Measurements from ENCODE around the gene SHANK1. TPM values are rescaled to one million over a fixed set of nuclear protein-coding genes. Genes with fewer than 3 reads are reported as not detected.

The SHANK1 gene
- total RNA-seq, 1 donor from 2014 or later, result 2.3 TPM

GRCh38 chr19:50629801-50630200, 89.8 kb downstream of the SHANK1 start:
- Histone ChIP-seq H3K27me3 (no peaks in the 10 kb centered on the region), H3K4me1 (no peaks in the 10 kb centered on the region), H3F3A (ENCODE audit: low read depth) (no peaks in the 10 kb centered on the region), H3K4me3 (no peak overlapping the region), H3K27ac (no peak overlapping the region), H3K9me3 (ENCODE audit: low read depth) (no peaks in the 10 kb centered on the region), H2AFZ (replicated peaks) (no peak overlapping the region), H4K20me1 (ENCODE audit: low read depth) (no peaks in the 10 kb centered on the region), H3K36me3 (no peaks in the 10 kb centered on the region), H3K9ac (no peak overlapping the region), H3K4me2 (no peak overlapping the region), H3K79me2 (ENCODE audit: low read depth) (no peaks in the 10 kb centered on the region)
- H3K9me3 Mint-ChIP-seq, result peaks cover 11% of the 10 kb centered on the region
- H3K4me3 Mint-ChIP-seq, result no peak overlapping the region
- H3K27me3 Mint-ChIP-seq (ENCODE audit: insufficient read depth, low read depth), result peaks cover 9% of the 10 kb centered on the region
- no peak overlapping the region for H3K27ac Mint-ChIP-seq
- peaks cover 3% of the 10 kb centered on the region for H3K4me1 Mint-ChIP-seq
- no peaks in the 10 kb centered on the region for H3K36me3 Mint-ChIP-seq
- TF ChIP-seq EZH2phosphoT487 (IDR thresholded peaks at IDR 0.05) (no peak), CTCF (IDR thresholded peaks at IDR 0.05) (no peak)
- no peak for DNase-seq (ENCODE audit: low spot score)

GRCh38 chr19:50629194-50629593, 90.4 kb downstream of the SHANK1 start:
- Mint-ChIP-seq H3K4me3 (no peak overlapping the region), H3K36me3 (no peaks in the 10 kb centered on the region), H3K27me3 (ENCODE audit: insufficient read depth, low read depth) (peaks cover 9% of the 10 kb centered on the region), H3K4me1 (peaks cover 3% of the 10 kb centered on the region), H3K9me3 (peaks cover 7% of the 10 kb centered on the region), H3K27ac (no peak overlapping the region)
- H3K79me2 ChIP-seq (ENCODE audit: low read depth), result no peaks in the 10 kb centered on the region
- no peak overlapping the region for H2AFZ ChIP-seq (replicated peaks)
- no peaks in the 10 kb centered on the region for H3F3A ChIP-seq (ENCODE audit: low read depth)
- no peak overlapping the region for H3K4me2 ChIP-seq
- TF ChIP-seq EZH2phosphoT487 (IDR thresholded peaks at IDR 0.05) (no peak), EZH2 (IDR thresholded peaks at IDR 0.05) (no peak), CTCF (IDR thresholded peaks at IDR 0.05) (no peak)
- H3K36me3 ChIP-seq, result no peaks in the 10 kb centered on the region
- DNase-seq (ENCODE audit: low spot score), result no peak
- no peak overlapping the region for H3K4me3 ChIP-seq
- H3K4me1 ChIP-seq, result no peaks in the 10 kb centered on the region
- no peak overlapping the region for H3K27ac ChIP-seq
- H3K9ac ChIP-seq, result no peak overlapping the region
- H4K20me1 ChIP-seq (ENCODE audit: low read depth), result no peaks in the 10 kb centered on the region
- no peaks in the 10 kb centered on the region for H3K27me3 ChIP-seq
- H3K9me3 ChIP-seq (ENCODE audit: low read depth), result no peaks in the 10 kb centered on the region

- Mint-ChIP-seq H3K27ac (no peak overlapping the region), H3K9me3 (peaks cover 4% of the 10 kb centered on the region)
These were observed 91.1 kb downstream of the SHANK1 start for GRCh38 chr19:50628551-50628950.

More at GRCh38 chr19:50628551-50628950, 91.1 kb downstream of the SHANK1 start:
- H3K36me3 ChIP-seq, result no peaks in the 10 kb centered on the region
- no peak overlapping the region for H3K4me2 ChIP-seq
- H3K27me3 ChIP-seq, result no peaks in the 10 kb centered on the region
- Mint-ChIP-seq H3K36me3 (no peaks in the 10 kb centered on the region), H3K4me3 (no peak overlapping the region), H3K27me3 (ENCODE audit: insufficient read depth, low read depth) (peaks cover 9% of the 10 kb centered on the region), H3K4me1 (peaks cover 3% of the 10 kb centered on the region)
- H3K9me3 ChIP-seq (ENCODE audit: low read depth), result no peaks in the 10 kb centered on the region
- H3K27ac ChIP-seq, result no peak overlapping the region
- no peak overlapping the region for H3K9ac ChIP-seq
- H3F3A ChIP-seq (ENCODE audit: low read depth), result no peaks in the 10 kb centered on the region
- no peak for DNase-seq (ENCODE audit: low spot score)
- H3K4me3 ChIP-seq, result no peak overlapping the region
- TF ChIP-seq EZH2phosphoT487 (IDR thresholded peaks at IDR 0.05) (no peak), CTCF (IDR thresholded peaks at IDR 0.05) (no peak), EZH2 (IDR thresholded peaks at IDR 0.05) (no peak)
- no peak overlapping the region for H2AFZ ChIP-seq (replicated peaks)
- H3K79me2 ChIP-seq (ENCODE audit: low read depth), result no peaks in the 10 kb centered on the region
- H4K20me1 ChIP-seq (ENCODE audit: low read depth), result no peaks in the 10 kb centered on the region
- no peaks in the 10 kb centered on the region for H3K4me1 ChIP-seq
